ENCODE results near the gene MLKL. TPM values are rescaled to one million over a fixed set of nuclear protein-coding genes. Genes with fewer than 3 reads are reported as not detected.

Gene MLKL
- total and polyA plus RNA-seq, 2 donors from 2014 or later: 7.3 to 19.4 TPM

DNA sequence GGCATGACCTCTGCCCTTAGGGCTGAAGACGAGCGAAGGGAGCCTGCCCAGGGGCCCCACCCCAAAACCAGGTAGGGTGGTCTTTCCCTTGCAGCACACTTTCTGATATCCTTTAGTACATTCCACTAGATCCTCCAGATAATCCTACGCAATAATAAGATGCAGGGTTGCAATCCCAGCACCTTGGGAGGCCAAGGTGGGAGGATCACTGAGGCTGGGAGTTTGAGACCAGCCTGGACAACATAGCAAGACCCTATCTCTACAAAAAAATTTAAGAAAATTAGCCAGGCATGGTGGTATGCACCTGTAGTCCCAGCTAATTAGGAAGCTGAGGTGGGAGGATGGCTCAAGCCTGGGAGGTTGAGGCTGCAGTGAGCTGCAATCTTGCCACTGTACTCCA lies 34.9 kb upstream of the MLKL start:
- Histone ChIP-seq H3K4me1 (ENCODE audit: control insufficient read depth in 2 of 3, insufficient read depth in 2 of 3, low read depth in 1 of 3, low read length in 3 of 3) (peaks cover 0 to 2% (median 0%) of the 10 kb centered on the region in 3 donors), H3K9me3 (ENCODE audit: control insufficient read depth in 2 of 3, insufficient read depth in 1 of 3, low read length in 3 of 3) (no peaks in the 10 kb centered on the region), H3K27me3 (ENCODE audit: control insufficient read depth, insufficient read depth, low read length) (no peaks in the 10 kb centered on the region), H3K27ac (ENCODE audit: low read depth in 2 of 2, low read length in 2 of 2) (no peak overlapping the region), H3K36me3 (ENCODE audit: control insufficient read depth in 2 of 3, insufficient read depth in 3 of 3, low read length in 3 of 3) (no peaks in the 10 kb centered on the region), H3K4me3 (ENCODE audit: low read length in 3 of 3) (no peak overlapping the region), H3K9ac (ENCODE audit: low read length in 3 of 3) (no peak overlapping the region)
- no peak for DNase-seq
- intact Hi-C loops (cut with DNase I): no loop called here
- FAIRE-seq: no peak
- TF ChIP-seq, protein P1, sequence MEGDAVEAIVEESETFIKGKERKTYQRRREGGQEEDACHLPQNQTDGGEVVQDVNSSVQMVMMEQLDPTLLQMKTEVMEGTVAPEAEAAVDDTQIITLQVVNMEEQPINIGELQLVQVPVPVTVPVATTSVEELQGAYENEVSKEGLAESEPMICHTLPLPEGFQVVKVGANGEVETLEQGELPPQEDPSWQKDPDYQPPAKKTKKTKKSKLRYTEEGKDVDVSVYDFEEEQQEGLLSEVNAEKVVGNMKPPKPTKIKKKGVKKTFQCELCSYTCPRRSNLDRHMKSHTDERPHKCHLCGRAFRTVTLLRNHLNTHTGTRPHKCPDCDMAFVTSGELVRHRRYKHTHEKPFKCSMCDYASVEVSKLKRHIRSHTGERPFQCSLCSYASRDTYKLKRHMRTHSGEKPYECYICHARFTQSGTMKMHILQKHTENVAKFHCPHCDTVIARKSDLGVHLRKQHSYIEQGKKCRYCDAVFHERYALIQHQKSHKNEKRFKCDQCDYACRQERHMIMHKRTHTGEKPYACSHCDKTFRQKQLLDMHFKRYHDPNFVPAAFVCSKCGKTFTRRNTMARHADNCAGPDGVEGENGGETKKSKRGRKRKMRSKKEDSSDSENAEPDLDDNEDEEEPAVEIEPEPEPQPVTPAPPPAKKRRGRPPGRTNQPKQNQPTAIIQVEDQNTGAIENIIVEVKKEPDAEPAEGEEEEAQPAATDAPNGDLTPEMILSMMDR (IDR thresholded peaks at IDR 0.05; ENCODE audit: borderline replicate concordance, extremely low read depth, insufficient read depth): no peak

DNA sequence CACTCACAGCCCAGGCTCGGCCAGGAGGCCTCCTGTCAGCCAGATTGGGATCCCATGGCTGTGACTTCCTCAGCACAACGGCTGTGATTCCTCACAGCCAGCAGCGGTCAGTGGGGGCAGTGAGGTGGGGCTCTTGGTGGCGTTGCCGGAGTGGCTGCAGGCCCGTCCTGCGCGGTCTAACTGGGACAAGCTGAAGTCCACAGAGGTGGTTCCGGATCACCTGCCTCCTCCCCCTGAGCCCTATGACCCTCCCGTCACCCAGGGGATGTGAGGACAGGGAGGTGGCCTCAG lies 34.4 kb upstream of the MLKL start:
- no peak overlapping the region for H3K9ac ChIP-seq (ENCODE audit: low read length in 3 of 3)
- FAIRE-seq (no peak), DNase-seq (peak; percentile 53 to 78 (median 65))
- intact Hi-C loops (cut with DNase I): no loop called here
- TF ChIP-seq, protein P1 (IDR thresholded peaks at IDR 0.05; ENCODE audit: borderline replicate concordance, extremely low read depth, insufficient read depth): no peak
- H3K4me1 ChIP-seq (ENCODE audit: control insufficient read depth in 2 of 3, insufficient read depth in 2 of 3, low read depth in 1 of 3, low read length in 3 of 3): peaks cover 0 to 2% (median 0%) of the 10 kb centered on the region in 3 donors
- H3K27me3 ChIP-seq (ENCODE audit: control insufficient read depth, insufficient read depth, low read length): no peaks in the 10 kb centered on the region
- no peaks in the 10 kb centered on the region for H3K36me3 ChIP-seq (ENCODE audit: control insufficient read depth in 2 of 3, insufficient read depth in 3 of 3, low read length in 3 of 3)
- H3K9me3 ChIP-seq (ENCODE audit: control insufficient read depth in 2 of 3, insufficient read depth in 1 of 3, low read length in 3 of 3): no peaks in the 10 kb centered on the region
- H3K27ac ChIP-seq (ENCODE audit: low read depth in 2 of 2, low read length in 2 of 2): no peak overlapping the region
- no peak overlapping the region for H3K4me3 ChIP-seq (ENCODE audit: low read length in 3 of 3)

DNA sequence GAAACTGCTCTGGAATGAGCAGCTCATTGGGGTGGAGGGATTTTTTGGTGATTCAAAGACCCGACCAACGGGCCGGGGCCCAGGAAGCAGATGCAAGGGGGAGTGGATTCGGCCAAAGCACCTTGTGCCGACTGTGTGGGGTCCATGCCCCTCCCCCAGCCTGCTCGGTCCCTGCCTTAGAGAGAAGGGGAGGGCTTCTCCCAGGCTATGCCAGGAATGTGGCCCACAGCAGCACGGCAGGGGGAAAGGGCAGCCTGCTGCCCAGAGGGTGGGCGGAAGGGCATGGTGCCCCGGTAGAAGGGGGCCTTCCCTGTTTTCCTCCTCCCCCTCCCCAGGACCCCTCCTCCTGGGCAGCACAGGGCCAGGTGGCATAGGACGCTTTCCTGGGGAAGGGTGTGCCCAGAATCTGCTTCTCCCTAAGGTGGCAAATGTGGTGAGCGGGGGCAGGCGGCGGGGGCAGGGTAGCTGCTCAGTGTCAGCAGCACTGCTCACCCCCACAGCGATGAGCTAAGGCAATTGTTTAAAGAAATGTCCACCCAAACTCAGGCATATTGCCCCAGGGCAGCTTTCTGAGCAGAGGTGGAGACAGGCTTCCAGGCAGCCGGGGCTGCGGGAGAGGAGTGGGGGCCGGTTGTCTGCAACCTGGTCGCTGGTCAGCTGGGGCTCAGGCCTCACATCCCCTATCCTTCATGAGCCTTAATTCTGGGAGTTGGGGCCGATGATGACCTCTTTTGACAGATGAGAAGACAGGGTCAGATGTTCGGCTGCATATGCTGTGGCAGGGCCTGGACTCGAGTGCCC lies 33.9 kb upstream of the MLKL start:
- Histone ChIP-seq H3K9ac (ENCODE audit: low read length in 3 of 3) (no peak overlapping the region), H3K27me3 (ENCODE audit: control insufficient read depth, insufficient read depth, low read length) (no peaks in the 10 kb centered on the region), H3K4me1 (ENCODE audit: control insufficient read depth in 2 of 3, insufficient read depth in 2 of 3, low read depth in 1 of 3, low read length in 3 of 3) (peaks cover 0 to 2% (median 0%) of the 10 kb centered on the region in 3 donors), H3K9me3 (ENCODE audit: control insufficient read depth in 2 of 3, insufficient read depth in 1 of 3, low read length in 3 of 3) (no peaks in the 10 kb centered on the region), H3K36me3 (ENCODE audit: control insufficient read depth in 2 of 3, insufficient read depth in 3 of 3, low read length in 3 of 3) (no peaks in the 10 kb centered on the region), H3K27ac (ENCODE audit: low read depth in 2 of 2, low read length in 2 of 2) (no peak overlapping the region), H3K4me3 (ENCODE audit: low read length in 3 of 3) (no peak overlapping the region)
- intact Hi-C loops (cut with DNase I): no loop called here
- FAIRE-seq (no peak), DNase-seq (peak; percentile 62 to 82 (median 75))
- TF ChIP-seq, protein P1 (IDR thresholded peaks at IDR 0.05; ENCODE audit: borderline replicate concordance, extremely low read depth, insufficient read depth): no peak
